ENCODE data around the gene SNRNP200.

The SNRNP200 gene

GRCh38 chr2:96265840-96266679 lies 39.3 kb downstream of the SNRNP200 start, which contains the start of the genes CIAO1 and TMEM127:
Gene CIAO1 (plus strand): TSS chr2:96266225. CDS start chr2:96266351, 126 bp downstream.
Gene TMEM127 (minus strand): TSS chr2:96265997. CDS start chr2:96265381, 616 bp downstream.
- peak within 1 kb of the TSS; percentile 98 for H3K4me3 ChIP-seq (ENCODE audit: low read depth, low read length)
- no peak for TF ChIP-seq CTCF (IDR thresholded peaks at IDR 0.05; ENCODE audit: control insufficient read depth, extremely low read depth, insufficient read depth)
- DNase-seq (ENCODE audit: low read depth) = peak; percentile 88

- no peak for TF ChIP-seq CTCF (IDR thresholded peaks at IDR 0.05; ENCODE audit: control insufficient read depth, extremely low read depth, insufficient read depth)
- H3K4me3 ChIP-seq (ENCODE audit: low read depth, low read length) = peak overlapping the region; percentile 98
- DNase-seq (ENCODE audit: low read depth) = no peak
Measured at GRCh38 chr2:96265349-96265839, 40.0 kb downstream of the SNRNP200 start.

GRCh38 chr2:96264656-96265348 lies 40.5 kb downstream of the SNRNP200 start:
- no peak for DNase-seq (ENCODE audit: low read depth)
- H3K4me3 ChIP-seq (ENCODE audit: low read depth, low read length) = peak overlapping the region; percentile 98
- no peak for TF ChIP-seq CTCF (IDR thresholded peaks at IDR 0.05; ENCODE audit: control insufficient read depth, extremely low read depth, insufficient read depth)

GRCh38 chr2:96264086-96264485 lies 41.3 kb downstream of the SNRNP200 start:
- no peak overlapping the region for H3K4me3 ChIP-seq (ENCODE audit: low read depth, low read length)
- no peak for TF ChIP-seq CTCF (IDR thresholded peaks at IDR 0.05; ENCODE audit: control insufficient read depth, extremely low read depth, insufficient read depth)
- no peak for DNase-seq (ENCODE audit: low read depth)

GRCh38 chr2:96262306-96262705 lies 43.0 kb downstream of the SNRNP200 start:
- H3K4me3 ChIP-seq (ENCODE audit: low read depth, low read length) = no peak overlapping the region
- no peak for DNase-seq (ENCODE audit: low read depth)
- TF ChIP-seq CTCF (IDR thresholded peaks at IDR 0.05; ENCODE audit: control insufficient read depth, extremely low read depth, insufficient read depth) = no peak

GRCh38 chr2:96261328-96262003 lies 43.9 kb downstream of the SNRNP200 start:
- H3K4me3 ChIP-seq (ENCODE audit: low read depth, low read length) = no peak overlapping the region
- no peak for TF ChIP-seq CTCF (IDR thresholded peaks at IDR 0.05; ENCODE audit: control insufficient read depth, extremely low read depth, insufficient read depth)
- no peak for DNase-seq (ENCODE audit: low read depth)
